ENCODE results near the gene UBE2L5.
"Not testable (repeated sequence)": the region's sequence is repeated elsewhere in the genome, so short reads cannot be mapped to it uniquely, and the experiment has no call there.

Gene UBE2L5

GRCh38 chr13:30440910-30441703 lies 18.8 kb downstream of the UBE2L5 start:
- no peak for DNase-seq (ENCODE audit: low spot score)

GRCh38 chr13:30442926-30443325 lies 20.6 kb downstream of the UBE2L5 start:
- DNase-seq (ENCODE audit: low spot score), result no peak

- DNase-seq (ENCODE audit: low spot score), result not testable (repeated sequence)
These were observed 21.2 kb downstream of the UBE2L5 start for GRCh38 chr13:30443491-30443890.

GRCh38 chr13:30443957-30444404 lies 21.7 kb downstream of the UBE2L5 start:
- DNase-seq (ENCODE audit: low spot score), result no peak

GRCh38 chr13:30446126-30446500 lies 23.8 kb downstream of the UBE2L5 start:
- no peak for DNase-seq (ENCODE audit: low spot score)

- DNase-seq (ENCODE audit: low spot score), result no peak
These were observed 26.1 kb downstream of the UBE2L5 start for GRCh38 chr13:30448441-30448840.

- no peak for DNase-seq (ENCODE audit: low spot score)
These were observed 27.8 kb downstream of the UBE2L5 start for GRCh38 chr13:30450066-30450465.

- DNase-seq (ENCODE audit: low spot score), result not testable (repeated sequence)
These were observed 29.2 kb downstream of the UBE2L5 start for GRCh38 chr13:30451476-30451875.

- DNase-seq (ENCODE audit: low spot score), result peak; percentile 33
These were observed 31.4 kb downstream of the UBE2L5 start for GRCh38 chr13:30453727-30454126.

GRCh38 chr13:30454991-30455390 lies 32.7 kb downstream of the UBE2L5 start:
- DNase-seq (ENCODE audit: low spot score), result no peak

GRCh38 chr13:30456290-30456689 lies 34.0 kb downstream of the UBE2L5 start:
- DNase-seq (ENCODE audit: low spot score), result no peak

- no peak for DNase-seq (ENCODE audit: low spot score)
These were observed 35.1 kb downstream of the UBE2L5 start for GRCh38 chr13:30457306-30457891.

GRCh38 chr13:30461279-30462066 lies 39.2 kb downstream of the UBE2L5 start:
- peak; percentile 39 for DNase-seq (ENCODE audit: low spot score)

GRCh38 chr13:30463787-30464495 lies 41.6 kb downstream of the UBE2L5 start:
- DNase-seq (ENCODE audit: low spot score), result peak; percentile 78

- peak; percentile 85 for DNase-seq (ENCODE audit: low spot score)
These were observed 42.4 kb downstream of the UBE2L5 start for GRCh38 chr13:30464496-30465342.

GRCh38 chr13:30465343-30465592 lies 43.0 kb downstream of the UBE2L5 start:
- no peak for DNase-seq (ENCODE audit: low spot score)

- DNase-seq (ENCODE audit: low spot score), result peak; percentile 100
These were observed 43.5 kb downstream of the UBE2L5 start, which contains the start of gene HMGB1 for GRCh38 chr13:30465593-30466357. Gene HMGB1 (minus strand): TSS chr13:30465936. CDS start chr13:30463680, 2,256 bp downstream.

- peak; percentile 39 for DNase-seq (ENCODE audit: low spot score)
These were observed 44.0 kb downstream of the UBE2L5 start for GRCh38 chr13:30466358-30466714.

GRCh38 chr13:30466841-30467252 lies 44.6 kb downstream of the UBE2L5 start:
- DNase-seq (ENCODE audit: low spot score), result peak; percentile 70

GRCh38 chr13:30473675-30474074 lies 51.4 kb downstream of the UBE2L5 start:
- DNase-seq (ENCODE audit: low spot score), result no peak

All from SW480 (cell line).